Activated naive CD8-positive, alpha-beta T cell (primary cell): ENCODE results near the gene ZCCHC12.

Experiments used
- H3K27ac Mint-ChIP-seq: one replicate; pipeline ENCODE4 v1.8.0; 2021; ENCODE audit warnings: mixed read lengths
- H3K27me3 Mint-ChIP-seq: one replicate; pipeline ENCODE4 v1.8.0; 2021; ENCODE audit warnings: mixed read lengths
- H3K36me3 Mint-ChIP-seq: one replicate; pipeline ENCODE4 v1.8.0; 2021; ENCODE audit warnings: mixed read lengths
- H3K4me1 Mint-ChIP-seq: one replicate; pipeline ENCODE4 v1.8.0; 2021; ENCODE audit warnings: low read depth, mixed read lengths
- H3K4me3 Mint-ChIP-seq: one replicate; pipeline ENCODE4 v1.8.0; 2021; ENCODE audit warnings: mild to moderate bottlenecking, mixed read lengths
- H3K9me3 Mint-ChIP-seq: one replicate; pipeline ENCODE4 v1.8.0; 2021; ENCODE audit warnings: low read depth, mixed read lengths

The ZCCHC12 gene

GRCh38 chrX:118857006-118857405 is 33.4 kb downstream of the ZCCHC12 start:
- Mint-ChIP-seq H3K36me3 (no peaks in the 10 kb centered on the region), H3K9me3 (no peaks in the 10 kb centered on the region), H3K27me3 (no peaks in the 10 kb centered on the region), H3K4me1 (no peaks in the 10 kb centered on the region), H3K4me3 (no peak overlapping the region), H3K27ac (no peak overlapping the region)

- Mint-ChIP-seq H3K27ac (no peak overlapping the region), H3K9me3 (no peaks in the 10 kb centered on the region), H3K4me1 (no peaks in the 10 kb centered on the region), H3K4me3 (no peak overlapping the region), H3K27me3 (no peaks in the 10 kb centered on the region), H3K36me3 (no peaks in the 10 kb centered on the region)
Observed at GRCh38 chrX:118861338-118861737, 37.7 kb downstream of the ZCCHC12 start.

DNA sequence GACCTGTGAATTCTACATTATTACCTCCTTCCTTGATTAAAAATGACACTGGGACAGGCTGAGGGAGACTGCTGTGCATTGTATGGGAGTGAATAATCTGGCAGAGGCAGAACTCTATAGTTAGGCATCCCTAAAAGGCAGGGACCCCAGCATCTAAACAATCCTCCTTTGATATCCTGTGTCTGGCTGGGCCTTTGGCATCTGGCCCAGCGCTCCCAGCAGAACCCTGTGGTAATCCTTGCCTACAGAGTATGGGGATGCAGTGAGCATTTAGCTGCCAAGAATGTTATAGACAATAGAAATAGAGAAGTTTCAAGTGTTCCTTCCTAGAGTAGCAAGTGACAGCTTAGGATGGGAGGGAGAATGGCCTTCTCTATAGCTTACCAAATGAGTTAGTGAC is 38.5 kb downstream of the ZCCHC12 start:
- no peak overlapping the region for H3K4me3 Mint-ChIP-seq
- no peaks in the 10 kb centered on the region for H3K9me3 Mint-ChIP-seq
- no peak overlapping the region for H3K27ac Mint-ChIP-seq
- H3K4me1 Mint-ChIP-seq, result no peaks in the 10 kb centered on the region
- no peaks in the 10 kb centered on the region for H3K36me3 Mint-ChIP-seq
- H3K27me3 Mint-ChIP-seq, result no peaks in the 10 kb centered on the region

DNA sequence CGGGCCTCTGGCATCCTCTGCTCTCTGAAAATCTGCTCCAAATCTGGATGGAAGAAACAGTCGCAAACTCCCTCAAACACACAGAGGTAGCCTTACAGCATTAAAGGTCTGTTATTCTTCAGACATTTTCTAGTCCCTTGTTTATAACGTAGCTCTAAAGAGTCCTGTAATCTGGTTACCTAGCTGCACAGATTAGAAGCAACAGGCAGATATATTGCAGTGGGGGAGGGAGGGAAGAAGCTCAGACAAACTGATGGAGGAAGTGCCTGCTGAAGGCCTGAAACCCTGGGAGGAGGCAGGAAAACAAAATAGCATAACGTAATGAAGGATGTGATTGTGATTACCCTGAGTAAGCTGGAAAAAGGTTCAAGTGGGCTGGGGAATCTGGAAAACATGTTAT is 39.4 kb downstream of the ZCCHC12 start:
- no peak overlapping the region for H3K4me3 Mint-ChIP-seq
- no peak overlapping the region for H3K27ac Mint-ChIP-seq
- H3K9me3 Mint-ChIP-seq, result no peaks in the 10 kb centered on the region
- H3K4me1 Mint-ChIP-seq, result no peaks in the 10 kb centered on the region
- no peaks in the 10 kb centered on the region for H3K36me3 Mint-ChIP-seq
- no peaks in the 10 kb centered on the region for H3K27me3 Mint-ChIP-seq

GRCh38 chrX:118864063-118864635 is 40.5 kb downstream of the ZCCHC12 start:
- Mint-ChIP-seq H3K27ac (no peak overlapping the region), H3K4me1 (no peaks in the 10 kb centered on the region), H3K27me3 (no peaks in the 10 kb centered on the region), H3K9me3 (no peaks in the 10 kb centered on the region), H3K4me3 (no peak overlapping the region), H3K36me3 (no peaks in the 10 kb centered on the region)

DNA sequence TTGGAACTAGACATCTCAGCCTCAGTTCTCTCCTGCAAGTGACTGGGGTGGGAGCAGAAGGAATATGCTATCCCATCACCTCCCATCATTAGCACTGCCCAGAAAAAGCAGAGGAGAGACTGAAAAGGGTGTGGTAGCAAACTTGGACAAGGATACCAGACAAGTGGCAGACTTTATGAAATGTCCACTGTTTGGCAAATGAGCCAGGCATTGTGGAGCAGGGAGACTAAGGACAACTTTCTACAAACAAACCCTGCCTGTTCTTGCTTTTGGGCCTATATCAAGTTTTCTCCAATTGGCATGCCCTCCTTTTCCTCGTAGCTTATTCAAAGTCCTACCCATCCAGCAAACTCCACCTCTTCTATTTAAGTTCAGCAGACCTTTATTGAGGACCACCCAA is 41.6 kb downstream of the ZCCHC12 start:
- Mint-ChIP-seq H3K27ac (no peak overlapping the region), H3K27me3 (no peaks in the 10 kb centered on the region), H3K36me3 (no peaks in the 10 kb centered on the region)

GRCh38 chrX:118867251-118867650 is 43.6 kb downstream of the ZCCHC12 start:
- H3K4me3 Mint-ChIP-seq, result no peak overlapping the region
- H3K36me3 Mint-ChIP-seq, result no peaks in the 10 kb centered on the region
- H3K27ac Mint-ChIP-seq, result no peak overlapping the region
- H3K27me3 Mint-ChIP-seq, result no peaks in the 10 kb centered on the region
- no peaks in the 10 kb centered on the region for H3K9me3 Mint-ChIP-seq
- no peaks in the 10 kb centered on the region for H3K4me1 Mint-ChIP-seq

More for the DNA sequence above, 41.6 kb downstream of the ZCCHC12 start:
- H3K4me3 Mint-ChIP-seq, result no peak overlapping the region
- H3K4me1 Mint-ChIP-seq, result no peaks in the 10 kb centered on the region
- H3K9me3 Mint-ChIP-seq, result no peaks in the 10 kb centered on the region

DNA sequence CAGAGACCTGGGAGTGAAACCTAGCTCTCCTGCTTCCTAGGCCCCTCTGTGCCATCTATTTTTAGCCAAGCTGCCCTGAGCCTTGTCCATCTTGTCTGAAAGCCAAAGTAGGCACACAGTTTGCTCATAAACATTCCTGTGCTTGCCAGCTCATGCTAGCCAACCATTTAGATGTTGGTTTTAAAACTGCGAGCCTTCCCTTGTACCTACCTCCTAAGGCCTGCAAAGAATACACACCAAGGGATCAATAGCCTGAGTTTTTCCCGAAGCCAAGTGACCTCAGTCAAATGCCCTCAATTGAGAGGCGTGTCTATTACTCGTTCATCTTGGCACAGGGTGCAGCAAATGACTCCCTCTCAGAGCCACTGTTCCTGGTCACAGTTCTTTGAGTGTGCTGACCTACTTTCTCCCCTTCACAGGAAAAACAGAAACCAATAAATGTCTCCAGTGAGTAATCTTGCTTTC is 48.5 kb downstream of the ZCCHC12 start:
- H3K4me3 Mint-ChIP-seq, result no peak overlapping the region
- no peaks in the 10 kb centered on the region for H3K9me3 Mint-ChIP-seq
- no peaks in the 10 kb centered on the region for H3K36me3 Mint-ChIP-seq
- H3K27ac Mint-ChIP-seq, result no peak overlapping the region
- no peaks in the 10 kb centered on the region for H3K27me3 Mint-ChIP-seq
- H3K4me1 Mint-ChIP-seq, result no peaks in the 10 kb centered on the region
